ENCODE data around the gene MFAP2.

GRCh38 chr1:16988210-16988609, 7.8 kb upstream of the MFAP2 start:
- no peak for TF ChIP-seq CTCF (IDR thresholded peaks at IDR 0.05)
- no peak for TF ChIP-seq EP300 (IDR thresholded peaks at IDR 0.05)
- TF ChIP-seq POLR2A (IDR thresholded peaks at IDR 0.05; ENCODE audit: low read depth): no peak
